ENCODE data around the gene FMNL2. TPM values are rescaled to one million over a fixed set of nuclear protein-coding genes. Genes with fewer than 3 reads are reported as not detected.

FMNL2 gene
- total and polyA plus RNA-seq, 2 of the 4 experiments (the other 2 are of a cell fraction) = 10.9 to 11.4 TPM

- no peaks in the 10 kb centered on the region for H3K36me3 ChIP-seq (ENCODE audit: control insufficient read depth, insufficient read depth, low read length)
- H3K56ac ChIP-seq (ENCODE audit: extremely low read depth, insufficient read depth, low read length) = no peak overlapping the region
- H3K4ac ChIP-seq (ENCODE audit: low read depth, low read length) = no peak overlapping the region
- no peak overlapping the region for H3K4me2 ChIP-seq (ENCODE audit: low read depth, low read length)
- no peak overlapping the region for H2AFZ ChIP-seq (replicated peaks; ENCODE audit: low read length, poor library complexity)
- no peak overlapping the region for H2BK120ac ChIP-seq (ENCODE audit: low read depth, low read length)
- no peak overlapping the region for H3K14ac ChIP-seq (replicated peaks; ENCODE audit: low read depth, low read length)
- no peaks in the 10 kb centered on the region for H3K9me3 ChIP-seq (ENCODE audit: control insufficient read depth, insufficient read depth, low read length)
- no peaks in the 10 kb centered on the region for H3K9me1 ChIP-seq (ENCODE audit: insufficient read depth, low read length)
- H2BK15ac ChIP-seq (ENCODE audit: low read depth, low read length) = no peak overlapping the region
- dilution Hi-C loops (cut with HindIII; ENCODE audit: low sequenced_read_pairs, unreplicated experiment) (no loop called here), in situ Hi-C loops (cut with MboI; ENCODE audit: low sequenced_read_pairs) (loop anchor here (5.0 to 10.0 kb wide), 2 partner anchors 128 to 294 kb away; no protein-coding TSS in a partner anchor), intact Hi-C loops (cut with micrococcal nuclease) (no loop called here)
- no peak overlapping the region for H2AK9ac ChIP-seq (replicated peaks; ENCODE audit: low read depth, low read length, poor library complexity)
- H3K23ac ChIP-seq (ENCODE audit: low read depth, low read length) = no peak overlapping the region
- no peak overlapping the region for H2AK5ac ChIP-seq (ENCODE audit: low read depth, low read length)
- H3K4me1 ChIP-seq (ENCODE audit: control insufficient read depth, insufficient read depth, low read length) = no peaks in the 10 kb centered on the region
- H3K79me1 ChIP-seq (ENCODE audit: low read depth in 1 of 2, low read length in 2 of 2) = 0 out of 4 replicates have a peak, but pooled peaks cover 0 to under 1% of the 10 kb centered on the region in 2 experiments
- no peaks in the 10 kb centered on the region for H3K27me3 ChIP-seq (ENCODE audit: control insufficient read depth, insufficient read depth, low read length)
- BruUV-seq (replicated peaks) = no TSS peak
- no peak overlapping the region for H3K4me3 ChIP-seq (ENCODE audit: insufficient read depth, low read depth, low read length)
- H4K20me1 ChIP-seq (ENCODE audit: insufficient read depth, low read length) = no peaks in the 10 kb centered on the region
- H4K5ac ChIP-seq (ENCODE audit: low read depth, low read length) = no peak overlapping the region
- ChIA-PET CTCF (no interaction called here), POLR2A (ENCODE audit: unreplicated experiment) (no interaction called here)
- H3K27ac ChIP-seq (ENCODE audit: insufficient read depth, low read length) = no peak overlapping the region
- no peak overlapping the region for H2BK20ac ChIP-seq (ENCODE audit: low read depth, low read length)
- no peak overlapping the region for H4K8ac ChIP-seq (ENCODE audit: low read depth in 2 of 2, low read length in 2 of 2)
- DNase-seq (no peak), ATAC-seq (ENCODE audit: low read depth) (no peak)
- H3K18ac ChIP-seq (ENCODE audit: low read depth, low read length) = no peak overlapping the region
- no CpG with 5 or more reads among the region's 4 CpGs for WGBS, 2 experiments (ENCODE audit: extremely low coverage in 2 of 2, insufficient read length in 1 of 2)
- H3K9ac ChIP-seq (ENCODE audit: low read depth, low read length) = no peak overlapping the region
- TF ChIP-seq CHD1 (IDR thresholded peaks at IDR 0.05; ENCODE audit: low read depth, low read length) (no peak), MAFK (IDR thresholded peaks at IDR 0.05; ENCODE audit: low read depth, low read length) (no peak), CTCF (conservative IDR thresholded peaks at IDR 0.05; ENCODE audit: low read depth, low read length) (no peak), CEBPB (IDR thresholded peaks at IDR 0.05; ENCODE audit: low read depth, low read length) (no peak), BHLHE40 (IDR thresholded peaks at IDR 0.05; ENCODE audit: low read depth, low read length) (no peak), MXI1 (IDR thresholded peaks at IDR 0.05; ENCODE audit: borderline replicate concordance, low read depth, low read length) (no peak), RFX5 (IDR thresholded peaks at IDR 0.05; ENCODE audit: low read depth, low read length) (no peak), SMC3 (IDR thresholded peaks at IDR 0.05; ENCODE audit: low read depth, low read length) (no peak)
- no peak overlapping the region for H4K91ac ChIP-seq (ENCODE audit: insufficient read depth, low read depth, low read length)
- no peak overlapping the region for H2BK5ac ChIP-seq (ENCODE audit: low read depth, low read length, poor library complexity, severe bottlenecking)
Measured at GRCh38 chr2:152330235-152330866, 4.6 kb upstream of the FMNL2 start.

Measured in IMR-90 (cell line).